HCT116 (cell line): Measurements from ENCODE around the gene HSH2D. TPM values are rescaled to one million over a fixed set of nuclear protein-coding genes. Genes with fewer than 3 reads are reported as not detected.

Source experiments
- ATAC-seq: fragments of 200-7000 bp; cut with Tn5 transposase; 2 replicates; pipeline ENCODE4 v1.9.1; 2020; ENCODE audit warnings: mild to moderate bottlenecking, moderate library complexity
- BruUV-seq: library from RNA; stranded (reverse); fragments of 400-500 nt; replicated peaks from 2 replicates; lab custom pipeline; 2021; lab: Mats Ljungman, UMichigan
- CTCF ChIA-PET: fragments of 300-600 bp; sonication (Branson Sonifier 250); formaldehyde crosslinking; loops from one replicate; lab custom pipeline; 2021; ENCODE audit warnings: antibody characterized with exemption; lab: Charles Lee
- POLR2A ChIA-PET: fragments of 300-600, 350-600 bp; sonication (Branson Sonifier 250); formaldehyde crosslinking; loops from one replicate; lab custom pipeline; 2021; ENCODE audit warnings: antibody characterized with exemption; lab: Charles Lee
- RAD21 ChIA-PET, 2 experiments: fragments of 300-600 bp; sonication (Branson Sonifier 250); formaldehyde crosslinking; loops; one replicate each; lab custom pipeline; 2023; ENCODE audit warnings: low total read pairs in 2 of 2; ENCODE audit not compliant: uncharacterized antibody in 2 of 2, unreplicated experiment in 2 of 2, low non-redundant PET in 1 of 2; lab: Charles Lee
- DNase-seq: peaks from one replicate; pipeline ENCODE4 v3.0.0-alpha.2; 2010; ENCODE audit warnings: low read depth, low spot score
- H2AFZ ChIP-seq: fragments of 200-600 bp; shearing (Covaris generic), sonication (generic); 2 replicates; pipeline ENCODE4 v1.6.1; 2017; ENCODE audit warnings: low read depth, mixed run types, mixed read lengths, antibody characterized with exemption, low read length; ENCODE audit not compliant: poor library complexity, severe bottlenecking
- H3K27ac ChIP-seq: 2 replicates; pipeline ENCODE4 v1.5.1; 2012; ENCODE audit warnings: low read depth, low read length
- H3K27me3 ChIP-seq: fragments of 200-600 bp; sonication (generic); 2 replicates; pipeline ENCODE4 v1.6.1; 2016; ENCODE audit warnings: mixed run types, low read length, mixed read lengths; ENCODE audit not compliant: insufficient read depth
- H3K36me3 ChIP-seq, 2 experiments: fragments of 200-500 bp in 1 of 2; fragments of 200-600 bp in 1 of 2; sonication (Bioruptor generic) in 1 of 2; sonication (generic) in 1 of 2; 2 replicates each; pipeline versions ENCODE4 v1.5.1 to v1.6.1; 2014 to 2016; ENCODE audit warnings: low read length in 2 of 2, inconsistent platforms in 1 of 2, mixed read lengths in 1 of 2, mixed run types in 1 of 2; ENCODE audit not compliant: insufficient read depth in 2 of 2, control insufficient read depth in 1 of 2
- H3K4me1 ChIP-seq, 2 experiments: fragments of 200-600 bp in 1 of 2; sonication (generic) in 1 of 2; 2 replicates each; pipeline versions ENCODE4 v1.5.1 to v1.6.1; 2012 to 2017; ENCODE audit warnings: low read length in 2 of 2, inconsistent platforms in 1 of 2, mild to moderate bottlenecking in 1 of 2, mixed read lengths in 1 of 2, mixed run types in 1 of 2, moderate library complexity in 1 of 2; ENCODE audit not compliant: insufficient read depth in 2 of 2, control insufficient read depth in 1 of 2
- H3K4me2 ChIP-seq: fragments of 200-600 bp; sonication (generic); 2 replicates; pipeline ENCODE4 v1.6.1; 2017; ENCODE audit warnings: mixed run types, low read length, mixed read lengths
- H3K4me3 ChIP-seq, 2 experiments: fragments of 200-600 bp in 1 of 2; sonication (generic) in 1 of 2; replicated peaks in 1 of 2; 2 replicates each; pipeline ENCODE4 v1.5.1; 2011 to 2016; ENCODE audit warnings: low read length in 2 of 2, control low read depth in 1 of 2, low read depth in 1 of 2, mild to moderate bottlenecking in 1 of 2, mixed read lengths in 1 of 2, mixed run types in 1 of 2
- H3K79me2 ChIP-seq: fragments of 200-600 bp; sonication (generic); 2 replicates; pipeline ENCODE4 v1.6.1; 2017; ENCODE audit warnings: mild to moderate bottlenecking, mixed run types, low read length, moderate library complexity, mixed read lengths; ENCODE audit not compliant: insufficient read depth
- H3K9ac ChIP-seq: fragments of 200-600 bp; sonication (generic); 2 replicates; pipeline ENCODE4 v1.6.1; 2016; ENCODE audit warnings: low read length, mixed read lengths
- H3K9me2 ChIP-seq: fragments of 200-600 bp; sonication (generic), shearing (Covaris generic); 2 replicates; pipeline ENCODE4 v1.6.1; 2017; ENCODE audit warnings: mixed run types, mild to moderate bottlenecking, moderate library complexity; ENCODE audit not compliant: insufficient read depth
- H3K9me3 ChIP-seq, 2 experiments: fragments of 200-500 bp in 1 of 2; fragments of 200-600 bp in 1 of 2; sonication (Bioruptor generic) in 1 of 2; sonication (generic) in 1 of 2; 2 replicates each; pipeline ENCODE4 v1.6.1; 2014 to 2017; ENCODE audit warnings: low read length in 2 of 2, mixed read lengths in 2 of 2, inconsistent platforms in 1 of 2, low read depth in 1 of 2, mild to moderate bottlenecking in 1 of 2, mixed run types in 1 of 2, moderate library complexity in 1 of 2; ENCODE audit not compliant: control insufficient read depth in 1 of 2, insufficient read depth in 1 of 2
- H4K20me1 ChIP-seq: fragments of 200-600 bp; sonication (generic), shearing (Covaris generic); 2 replicates; pipeline ENCODE4 v1.6.1; 2017; ENCODE audit warnings: mixed run types, mild to moderate bottlenecking, moderate library complexity; ENCODE audit not compliant: insufficient read depth
- ATF3 ChIP-seq: IDR thresholded peaks from 2 replicates; pipeline ENCODE4 v1.6.1; 2012
- CEBPB ChIP-seq: IDR thresholded peaks from 2 replicates; pipeline ENCODE4 v1.6.1; 2012; ENCODE audit warnings: low read depth
- EGR1 ChIP-seq: IDR thresholded peaks from 2 replicates; pipeline ENCODE4 v1.6.1; 2012; ENCODE audit warnings: low read depth
- ELF1 ChIP-seq: IDR thresholded peaks from 2 replicates; pipeline ENCODE4 v1.6.1; 2012; ENCODE audit warnings: low read depth, borderline replicate concordance
- EZH2 ChIP-seq: fragments of 200-600 bp; sonication (generic); IDR thresholded peaks from 2 replicates; pipeline ENCODE4 v1.6.1; 2017; ENCODE audit warnings: antibody characterized with exemption, mixed run types
- EZH2phosphoT487 ChIP-seq: fragments of 200-600 bp; IDR thresholded peaks from 2 replicates; pipeline ENCODE4 v1.6.1; 2018; ENCODE audit warnings: antibody characterized with exemption, borderline replicate concordance
- FOSL1 ChIP-seq: IDR thresholded peaks from 2 replicates; pipeline ENCODE4 v1.6.1; 2012; ENCODE audit warnings: low read depth
- POLR2A ChIP-seq: IDR thresholded peaks from 2 replicates; pipeline ENCODE4 v1.7.0; 2011; ENCODE audit warnings: borderline replicate concordance; ENCODE audit not compliant: insufficient read depth, insufficient read length; ENCODE audit errors: extremely low read depth
- POLR2AphosphoS5 ChIP-seq: IDR thresholded peaks from 2 replicates; pipeline ENCODE4 v1.6.1; 2011; ENCODE audit warnings: mild to moderate bottlenecking, low read depth, low read length, moderate library complexity
- RAD21 ChIP-seq: IDR thresholded peaks from 2 replicates; pipeline ENCODE4 v1.6.1; 2012; ENCODE audit warnings: low read depth, mild to moderate bottlenecking
- REST ChIP-seq: IDR thresholded peaks from 2 replicates; pipeline ENCODE4 v1.6.1; 2012; ENCODE audit warnings: low read depth
- SIN3A ChIP-seq: IDR thresholded peaks from 2 replicates; pipeline ENCODE4 v1.6.1; 2012; ENCODE audit warnings: low read depth
- SP1 ChIP-seq: IDR thresholded peaks from 2 replicates; pipeline ENCODE4 v1.6.1; 2012; ENCODE audit warnings: low read depth
- SRF ChIP-seq: IDR thresholded peaks from 2 replicates; pipeline ENCODE4 v1.6.1; 2012; ENCODE audit warnings: low read depth
- TCF7L2 ChIP-seq: IDR thresholded peaks from 2 replicates; pipeline ENCODE4 v1.7.0; 2011; ENCODE audit warnings: borderline replicate concordance, inconsistent platforms; ENCODE audit not compliant: insufficient read depth, insufficient read length; ENCODE audit errors: extremely low read depth
- YY1 ChIP-seq: IDR thresholded peaks from 2 replicates; pipeline ENCODE4 v1.6.1; 2011; ENCODE audit warnings: low read length, low read depth, moderate library complexity, mild to moderate bottlenecking; ENCODE audit not compliant: insufficient replicate concordance; ENCODE audit errors: extremely low read depth
- ZFX ChIP-seq: fragments of 450-650 bp; IDR thresholded peaks from 2 replicates; pipeline ENCODE4 v1.6.1; 2017
- ZNF274 ChIP-seq: fragments of 200-500 bp; sonication (Bioruptor generic); IDR thresholded peaks from 2 replicates; pipeline ENCODE4 v1.6.1; 2014; ENCODE audit warnings: mild to moderate bottlenecking, low read depth, low read length, inconsistent platforms
- intact Hi-C: fragments of 100-400 bp; cut with micrococcal nuclease; formaldehyde crosslinking; loops from 2 replicates; pipeline ENCODE4 v1.10.0; 2022
- total RNA-seq: library from RNA; stranded (reverse); gene quantifications from one replicate; pipeline ENCODE4 v1.2.1, GENCODE V29; 2021; ENCODE audit not compliant: unreplicated experiment
- TF ChIP-seq, protein P1 (sequence below): IDR thresholded peaks from 2 replicates; pipeline ENCODE4 v1.6.1; 2012
- TF ChIP-seq, protein P2 (sequence below), 3 experiments: fragments of 200-600 bp in 1 of 3; sonication (generic) in 1 of 3; IDR thresholded peaks in 2 of 3; conservative IDR thresholded peaks in 1 of 3; 2 replicates each; pipeline ENCODE4 v1.5.1; 2012 to 2017; ENCODE audit warnings: low read depth in 2 of 3, low read length in 2 of 3, antibody characterized with exemption in 1 of 3, borderline replicate concordance in 1 of 3, control low read depth in 1 of 3, mild to moderate bottlenecking in 1 of 3, mixed read lengths in 1 of 3, mixed run types in 1 of 3, moderate library complexity in 1 of 3; ENCODE audit not compliant: insufficient read depth in 1 of 3

Gene HSH2D
- total RNA-seq, 1 experiment from 2014 or later, result 21.4 TPM

GRCh38 chr19:16202320-16203255 lies 59.1 kb downstream of the HSH2D start:
- Histone ChIP-seq H3K9ac (no peak overlapping the region), H3K27me3 (no peaks in the 10 kb centered on the region), H3K4me1 (peaks cover 6 to 11% of the 10 kb centered on the region in 2 experiments; a peak in 3 of 4 replicates), H3K9me2 (no peaks in the 10 kb centered on the region), H3K27ac (no peak overlapping the region), H3K36me3 (peaks cover 3 to 7% of the 10 kb centered on the region in 2 experiments; a peak in 2 of 4 replicates), H3K4me3 (no peak overlapping the region), H2AFZ (no peak overlapping the region), H3K4me2 (no peak overlapping the region), H3K79me2 (peaks cover 39% of the 10 kb centered on the region), H3K9me3 (no peaks in the 10 kb centered on the region), H4K20me1 (no peaks in the 10 kb centered on the region)
- TF ChIP-seq ATF3 (no peak), ZFX (no peak), YY1 (no peak), EZH2 (no peak), EZH2phosphoT487 (no peak), REST (no peak), FOSL1 (no peak), TCF7L2 (no peak), EGR1 (no peak), POLR2AphosphoS5 (no peak), RAD21 (no peak), ZNF274 (no peak), POLR2A (no peak), SIN3A (no peak), CEBPB (no peak), SP1 (no peak), ELF1 (no peak), SRF (no peak)
- TF ChIP-seq, protein P1, sequence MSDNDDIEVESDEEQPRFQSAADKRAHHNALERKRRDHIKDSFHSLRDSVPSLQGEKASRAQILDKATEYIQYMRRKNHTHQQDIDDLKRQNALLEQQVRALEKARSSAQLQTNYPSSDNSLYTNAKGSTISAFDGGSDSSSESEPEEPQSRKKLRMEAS, result no peak
- TF ChIP-seq, protein P2, sequence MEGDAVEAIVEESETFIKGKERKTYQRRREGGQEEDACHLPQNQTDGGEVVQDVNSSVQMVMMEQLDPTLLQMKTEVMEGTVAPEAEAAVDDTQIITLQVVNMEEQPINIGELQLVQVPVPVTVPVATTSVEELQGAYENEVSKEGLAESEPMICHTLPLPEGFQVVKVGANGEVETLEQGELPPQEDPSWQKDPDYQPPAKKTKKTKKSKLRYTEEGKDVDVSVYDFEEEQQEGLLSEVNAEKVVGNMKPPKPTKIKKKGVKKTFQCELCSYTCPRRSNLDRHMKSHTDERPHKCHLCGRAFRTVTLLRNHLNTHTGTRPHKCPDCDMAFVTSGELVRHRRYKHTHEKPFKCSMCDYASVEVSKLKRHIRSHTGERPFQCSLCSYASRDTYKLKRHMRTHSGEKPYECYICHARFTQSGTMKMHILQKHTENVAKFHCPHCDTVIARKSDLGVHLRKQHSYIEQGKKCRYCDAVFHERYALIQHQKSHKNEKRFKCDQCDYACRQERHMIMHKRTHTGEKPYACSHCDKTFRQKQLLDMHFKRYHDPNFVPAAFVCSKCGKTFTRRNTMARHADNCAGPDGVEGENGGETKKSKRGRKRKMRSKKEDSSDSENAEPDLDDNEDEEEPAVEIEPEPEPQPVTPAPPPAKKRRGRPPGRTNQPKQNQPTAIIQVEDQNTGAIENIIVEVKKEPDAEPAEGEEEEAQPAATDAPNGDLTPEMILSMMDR (IDR thresholded peaks at IDR 0.05 in 2 of 3, conservative IDR thresholded peaks at IDR 0.05 in 1 of 3; ENCODE audit: borderline replicate concordance in 1 of 3, insufficient read depth in 1 of 3, low read depth in 2 of 3, low read length in 2 of 3), result no peak
- BruUV-seq, result no TSS peak
- DNase-seq, result no peak
- intact Hi-C loops, result no loop called here
- ChIA-PET RAD21 (no interaction called here), CTCF (no interaction called here), POLR2A (no interaction called here)
- ATAC-seq, result no peak
